ENCODE data around the gene SERPINA3. TPM values are rescaled to one million over a fixed set of nuclear protein-coding genes. Genes with fewer than 3 reads are reported as not detected.

The SERPINA3 gene
- total RNA-seq, 2 donors from 2014 or later, result 352 to 505 TPM

DNA sequence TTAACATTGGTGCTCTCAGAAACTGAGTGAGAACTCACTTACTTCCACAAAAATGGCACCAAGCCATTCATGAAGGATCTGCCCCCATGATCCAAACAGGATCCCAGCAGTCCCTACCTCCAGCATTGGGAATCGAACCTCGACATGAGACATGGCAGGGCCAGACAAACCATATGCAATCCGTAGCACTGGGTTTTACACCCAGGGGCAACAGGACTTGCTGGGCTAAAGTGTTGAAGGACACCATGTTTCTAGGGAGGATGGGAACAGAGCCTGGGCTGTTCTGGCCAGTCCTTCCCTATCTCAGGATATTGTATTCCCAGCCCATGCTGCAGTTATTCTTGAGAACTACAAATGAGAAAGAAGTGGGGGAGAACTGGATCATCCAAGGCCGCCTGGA lies 36.6 kb downstream of the SERPINA3 start:
- no peak overlapping the region for H3K4me3 ChIP-seq
- H3K9me3 ChIP-seq, result no peaks in the 10 kb centered on the region
- WGBS, result 72% methylated on average over 4 of the region's 4 CpGs
- intact Hi-C loops (cut with DNase I), result no loop called here
- H3K36me3 ChIP-seq, result no peaks in the 10 kb centered on the region
- TF ChIP-seq POLR2A (IDR thresholded peaks at IDR 0.05), result no peak
- TF ChIP-seq, protein P1, sequence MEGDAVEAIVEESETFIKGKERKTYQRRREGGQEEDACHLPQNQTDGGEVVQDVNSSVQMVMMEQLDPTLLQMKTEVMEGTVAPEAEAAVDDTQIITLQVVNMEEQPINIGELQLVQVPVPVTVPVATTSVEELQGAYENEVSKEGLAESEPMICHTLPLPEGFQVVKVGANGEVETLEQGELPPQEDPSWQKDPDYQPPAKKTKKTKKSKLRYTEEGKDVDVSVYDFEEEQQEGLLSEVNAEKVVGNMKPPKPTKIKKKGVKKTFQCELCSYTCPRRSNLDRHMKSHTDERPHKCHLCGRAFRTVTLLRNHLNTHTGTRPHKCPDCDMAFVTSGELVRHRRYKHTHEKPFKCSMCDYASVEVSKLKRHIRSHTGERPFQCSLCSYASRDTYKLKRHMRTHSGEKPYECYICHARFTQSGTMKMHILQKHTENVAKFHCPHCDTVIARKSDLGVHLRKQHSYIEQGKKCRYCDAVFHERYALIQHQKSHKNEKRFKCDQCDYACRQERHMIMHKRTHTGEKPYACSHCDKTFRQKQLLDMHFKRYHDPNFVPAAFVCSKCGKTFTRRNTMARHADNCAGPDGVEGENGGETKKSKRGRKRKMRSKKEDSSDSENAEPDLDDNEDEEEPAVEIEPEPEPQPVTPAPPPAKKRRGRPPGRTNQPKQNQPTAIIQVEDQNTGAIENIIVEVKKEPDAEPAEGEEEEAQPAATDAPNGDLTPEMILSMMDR (IDR thresholded peaks at IDR 0.05), result no peak
- TF ChIP-seq POLR2AphosphoS5 (IDR thresholded peaks at IDR 0.05), result no peak
- peaks cover 6% of the 10 kb centered on the region for H3K4me1 ChIP-seq (replicated peaks)
- H3K27me3 ChIP-seq (replicated peaks; ENCODE audit: insufficient read depth), result no peaks in the 10 kb centered on the region
- H3K27ac ChIP-seq, result no peak overlapping the region
- DNase-seq (ENCODE audit: low spot score), result no peak

DNA sequence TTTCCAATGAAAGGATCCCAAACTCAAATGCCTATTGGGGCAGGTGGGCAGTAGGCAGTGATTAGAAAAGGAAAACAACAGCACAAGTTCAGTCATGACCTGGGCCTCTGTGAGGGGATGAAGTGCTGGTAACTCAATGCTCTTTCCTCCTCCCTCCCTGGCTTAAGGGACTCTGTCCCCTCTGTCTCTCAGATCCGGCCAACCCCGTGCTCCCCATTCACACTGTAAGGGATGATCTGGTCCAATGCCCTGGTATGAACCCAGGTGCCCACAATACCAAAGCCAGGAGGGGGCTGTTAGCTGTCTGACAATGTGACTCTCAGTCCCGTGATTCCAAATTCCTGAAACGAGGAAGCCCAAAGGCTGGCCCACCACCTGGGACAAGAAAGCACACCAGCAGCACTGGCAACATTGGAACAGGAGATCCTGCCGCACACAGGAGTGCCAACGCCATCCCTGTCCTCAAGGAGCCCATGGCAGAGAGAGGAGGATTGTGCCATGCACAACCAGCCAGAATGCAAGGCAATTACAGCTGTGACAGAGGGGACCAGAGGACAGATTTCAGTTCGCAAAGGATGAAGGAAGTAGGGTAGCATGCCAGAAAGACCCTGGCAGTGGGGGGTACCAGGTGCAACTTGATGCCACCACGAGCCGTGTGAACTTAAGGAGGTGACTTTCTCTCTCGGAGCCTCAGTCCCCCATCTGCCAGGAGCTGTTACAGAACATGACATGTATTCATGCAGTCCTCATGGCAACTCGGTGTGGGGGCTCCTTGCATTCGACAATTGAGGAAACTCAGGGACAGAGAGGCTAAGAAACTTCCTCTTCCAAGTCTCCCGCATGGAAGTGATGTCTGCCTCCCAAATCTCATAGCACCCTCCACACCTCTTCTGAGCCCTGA lies 37.6 kb downstream of the SERPINA3 start:
- H3K4me1 ChIP-seq (replicated peaks), result peaks cover 12% of the 10 kb centered on the region
- no peaks in the 10 kb centered on the region for H3K9me3 ChIP-seq
- DNase-seq (ENCODE audit: low spot score), result no peak
- intact Hi-C loops (cut with DNase I), result no loop called here
- no peak overlapping the region for H3K27ac ChIP-seq
- H3K4me3 ChIP-seq, result no peak overlapping the region
- 89% methylated on average over 13 of the region's 13 CpGs for WGBS
- H3K27me3 ChIP-seq (replicated peaks; ENCODE audit: insufficient read depth), result no peaks in the 10 kb centered on the region
- no peak for TF ChIP-seq POLR2A (IDR thresholded peaks at IDR 0.05)
- TF ChIP-seq POLR2AphosphoS5 (IDR thresholded peaks at IDR 0.05), result no peak
- TF ChIP-seq, protein P1 (IDR thresholded peaks at IDR 0.05), result no peak
- H3K36me3 ChIP-seq, result no peaks in the 10 kb centered on the region

DNA sequence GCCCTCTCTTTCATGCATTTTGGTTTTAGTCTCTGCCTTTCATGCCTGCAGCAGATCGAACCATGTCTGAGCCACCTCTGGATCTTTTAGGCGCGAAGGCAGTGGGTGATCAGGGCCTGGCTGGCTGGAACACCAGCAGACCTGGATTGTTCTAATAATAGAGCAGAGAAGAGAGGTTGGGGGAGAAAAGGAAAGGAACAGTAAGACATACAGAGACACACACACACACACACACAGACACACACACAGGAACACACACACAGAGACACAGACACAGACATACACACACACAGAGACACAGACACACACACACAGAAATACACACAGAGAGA lies 38.2 kb downstream of the SERPINA3 start:
- Histone ChIP-seq H3K9me3 (no peaks in the 10 kb centered on the region), H3K4me3 (no peak overlapping the region), H3K36me3 (no peaks in the 10 kb centered on the region), H3K4me1 (replicated peaks) (peaks cover 12% of the 10 kb centered on the region), H3K27me3 (replicated peaks; ENCODE audit: insufficient read depth) (no peaks in the 10 kb centered on the region), H3K27ac (no peak overlapping the region)
- 78% methylated on average over 3 of the region's 3 CpGs for WGBS
- DNase-seq (ENCODE audit: low spot score), result no peak
- TF ChIP-seq POLR2A (IDR thresholded peaks at IDR 0.05), result no peak
- TF ChIP-seq, protein P1 (IDR thresholded peaks at IDR 0.05), result no peak
- no peak for TF ChIP-seq POLR2AphosphoS5 (IDR thresholded peaks at IDR 0.05)
- intact Hi-C loops (cut with DNase I), result no loop called here

DNA sequence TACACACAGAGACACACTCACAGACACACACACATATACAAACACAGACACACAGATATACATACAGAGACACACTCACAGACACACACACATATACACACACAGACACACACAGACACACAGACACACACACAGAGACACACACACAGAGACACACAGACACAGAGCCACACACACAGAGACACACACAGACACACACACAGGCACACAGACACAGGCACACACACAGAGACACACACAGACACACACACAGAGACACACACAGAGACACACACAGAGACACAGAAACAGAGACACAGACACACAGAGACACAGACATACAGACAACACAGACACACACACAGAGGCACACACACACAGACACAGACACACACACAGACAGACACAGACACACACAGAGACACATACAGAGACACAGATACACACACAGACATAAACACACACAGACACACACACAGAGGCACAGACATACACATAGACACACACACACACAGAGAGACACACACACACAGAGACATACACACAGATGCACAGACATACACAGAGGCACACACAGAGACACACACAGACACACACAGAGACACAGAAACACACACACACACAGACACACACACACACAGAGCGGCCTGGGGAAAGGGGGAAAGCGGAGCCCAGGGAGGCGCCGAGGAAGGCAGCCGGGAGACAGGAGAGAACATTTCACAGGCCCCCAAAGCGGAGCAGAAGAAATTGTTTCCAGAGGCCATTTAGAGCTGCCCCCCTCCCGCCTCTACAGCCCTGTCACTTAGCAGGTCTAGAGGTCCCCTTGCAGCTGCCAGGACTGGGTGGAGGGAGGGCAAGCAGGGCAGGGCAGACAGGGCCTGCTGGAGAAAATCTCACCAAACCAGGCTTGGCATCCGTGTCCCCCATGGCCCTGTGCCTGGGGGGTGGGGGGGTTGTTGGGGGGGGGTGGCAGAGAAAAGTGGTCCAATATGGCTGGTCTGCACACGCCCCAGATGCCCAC lies 38.9 kb downstream of the SERPINA3 start:
- no peak for TF ChIP-seq POLR2A (IDR thresholded peaks at IDR 0.05)
- TF ChIP-seq, protein P1 (IDR thresholded peaks at IDR 0.05), result no peak
- TF ChIP-seq POLR2AphosphoS5 (IDR thresholded peaks at IDR 0.05), result no peak
- H3K4me3 ChIP-seq, result no peak overlapping the region
- no peaks in the 10 kb centered on the region for H3K36me3 ChIP-seq
- no peaks in the 10 kb centered on the region for H3K9me3 ChIP-seq
- peaks cover 12% of the 10 kb centered on the region for H3K4me1 ChIP-seq (replicated peaks)
- no peak for DNase-seq (ENCODE audit: low spot score)
- intact Hi-C loops (cut with DNase I), result no loop called here
- WGBS, result 66% methylated on average over 9 of the region's 9 CpGs
- H3K27ac ChIP-seq, result no peak overlapping the region
- H3K27me3 ChIP-seq (replicated peaks; ENCODE audit: insufficient read depth), result no peaks in the 10 kb centered on the region
